HepG2 (cell line): ENCODE results near the gene SRGAP3. TPM values are rescaled to one million over a fixed set of nuclear protein-coding genes. Genes with fewer than 3 reads are reported as not detected.

Source experiments
- ATAC-seq: fragments of 200-7000 bp; cut with Tn5 transposase; 3 replicates; pipeline ENCODE4 v1.9.1; 2020; ENCODE audit warnings: mild to moderate bottlenecking, moderate library complexity
- BruUV-seq: library from RNA; stranded (reverse); fragments of 400-500 nt; replicated peaks from 2 replicates; lab custom pipeline; 2021; lab: Mats Ljungman, UMichigan
- CTCF ChIA-PET: fragments of 300-600 bp; formaldehyde crosslinking; extraction: SDS; loops from one replicate; lab custom pipeline; 2021; ENCODE audit warnings: low total read pairs, inconsistent platforms, low intra/inter-chr PET ratio; lab: Yijun Ruan, JAX
- POLR2A ChIA-PET: fragments of 350-600 bp; sonication (Branson Sonifier 250); formaldehyde crosslinking; loops from one replicate; lab custom pipeline; 2020; ENCODE audit warnings: antibody characterized with exemption, inconsistent platforms; lab: Yijun Ruan, JAX
- DNase-seq: peaks from one replicate; pipeline ENCODE4 v3.0.0-alpha.2; 2015; ENCODE audit warnings: low spot score
- FAIRE-seq: peaks from 3 replicates; lab custom pipeline; 2011; peaks lifted over from hg19 to GRCh38; lab: Jason Lieb, UNC
- H2AFZ ChIP-seq: one replicate; pipeline ENCODE4 v1.6.1; 2011; ENCODE audit warnings: low read length, inconsistent platforms
- H3K27ac ChIP-seq: fragments of 300-600 bp; 3 replicates; pipeline ENCODE4 v1.8.0; 2011; ENCODE audit warnings: mixed run types, mild to moderate bottlenecking, mixed read lengths, low read length, inconsistent platforms; ENCODE audit not compliant: insufficient read depth; ENCODE audit errors: extremely low read length
- H3K27me3 ChIP-seq, 2 experiments: fragments of 200-600 bp in 1 of 2; 2 replicates in 1 of 2; 3 replicates in 1 of 2; pipeline versions ENCODE4 v1.6.0 to v1.8.0; 2011; ENCODE audit warnings: low read length in 2 of 2, mild to moderate bottlenecking in 2 of 2, moderate library complexity in 2 of 2, inconsistent platforms in 1 of 2; ENCODE audit not compliant: insufficient read depth in 2 of 2, control insufficient read depth in 1 of 2
- H3K36me3 ChIP-seq, 2 experiments: fragments of 200-600 bp in 1 of 2; replicated peaks in 1 of 2; 2 replicates in 1 of 2; 3 replicates in 1 of 2; pipeline versions ENCODE4 v1.5.1 to v1.8.0; 2011; ENCODE audit warnings: low read length in 2 of 2, inconsistent platforms in 1 of 2; ENCODE audit not compliant: insufficient read depth in 2 of 2, control insufficient read depth in 1 of 2
- H3K4me1 ChIP-seq: 2 replicates; pipeline ENCODE4 v1.5.1; 2012; ENCODE audit warnings: low read length, inconsistent platforms; ENCODE audit not compliant: insufficient read depth
- H3K4me2 ChIP-seq: 2 replicates; pipeline ENCODE4 v1.6.0; 2011; ENCODE audit warnings: low read depth, low read length, inconsistent platforms
- H3K4me3 ChIP-seq, 3 experiments: fragments of 200-600 bp in 1 of 3; sonication (generic), shearing (Covaris generic) in 1 of 3; replicated peaks in 1 of 3; 2 replicates each; pipeline ENCODE4 v1.5.1; 2011 to 2016; ENCODE audit warnings: low read length in 3 of 3, inconsistent platforms in 2 of 3, low read depth in 2 of 3, mild to moderate bottlenecking in 2 of 3, control low read depth in 1 of 3, mixed read lengths in 1 of 3; ENCODE audit not compliant: insufficient read depth in 1 of 3
- H3K79me2 ChIP-seq: one replicate; pipeline ENCODE4 v1.6.1; 2011; ENCODE audit warnings: low read length, inconsistent platforms; ENCODE audit not compliant: insufficient read depth
- H3K9ac ChIP-seq: 2 replicates; pipeline ENCODE4 v1.6.0; 2011; ENCODE audit warnings: mild to moderate bottlenecking, low read depth, low read length, inconsistent platforms; ENCODE audit not compliant: insufficient read depth
- H3K9me3 ChIP-seq: 2 replicates; pipeline ENCODE4 v1.5.1; 2012; ENCODE audit warnings: mild to moderate bottlenecking, low read length
- H4K20me1 ChIP-seq: 2 replicates; pipeline ENCODE4 v1.6.0; 2011; ENCODE audit warnings: inconsistent platforms, mild to moderate bottlenecking, low read length, moderate library complexity; ENCODE audit not compliant: insufficient read depth
- AHR ChIP-seq: IDR thresholded peaks from 2 replicates; pipeline ENCODE4 v1.6.1; 2018; ENCODE audit warnings: missing genetic modification reagents, missing compliant biosample characterization
- IKZF5 ChIP-seq: IDR thresholded peaks from 2 replicates; pipeline ENCODE4 v1.6.1; 2018; ENCODE audit warnings: missing genetic modification reagents, mild to moderate bottlenecking, missing compliant biosample characterization
- RFXANK ChIP-seq: IDR thresholded peaks from 2 replicates; pipeline ENCODE4 v1.6.1; 2016
- TGIF2 ChIP-seq: IDR thresholded peaks from 2 replicates; pipeline ENCODE4 v1.6.1; 2016; ENCODE audit warnings: control low read depth, missing compliant biosample characterization
- ZBTB21 ChIP-seq: sonication (generic); formaldehyde crosslinking; IDR thresholded peaks from 2 replicates; pipeline ENCODE4 v1.4.0; 2020; ENCODE audit warnings: missing genetic modification reagents
- ZBTB7B ChIP-seq: sonication (generic); formaldehyde crosslinking; IDR thresholded peaks from 2 replicates; pipeline ENCODE4 v1.4.0; 2020; ENCODE audit warnings: missing genetic modification reagents
- ZFYVE20 ChIP-seq: sonication (generic); formaldehyde crosslinking; IDR thresholded peaks from 2 replicates; pipeline ENCODE4 v1.8.0; 2023; ENCODE audit warnings: low read depth, mild to moderate bottlenecking, moderate library complexity, missing genetic modification reagents, borderline replicate concordance
- ZNF296 ChIP-seq: sonication (generic); formaldehyde crosslinking; conservative IDR thresholded peaks from 2 replicates; pipeline ENCODE4 v1.5.0; 2020; ENCODE audit warnings: mild to moderate bottlenecking, missing genetic modification reagents
- ZNF772 ChIP-seq: sonication (generic); formaldehyde crosslinking; IDR thresholded peaks from 2 replicates; pipeline ENCODE4 v1.5.0; 2020; ENCODE audit warnings: mild to moderate bottlenecking, missing genetic modification reagents
- ZNF83 ChIP-seq: sonication (generic); formaldehyde crosslinking; IDR thresholded peaks from 2 replicates; pipeline ENCODE4 v1.4.0; 2020; ENCODE audit warnings: missing genetic modification reagents, mild to moderate bottlenecking, borderline replicate concordance
- WGBS: methylation state at CpG from one replicate; pipeline ENCODE4 v1.1.6; 2017; ENCODE audit warnings: low lambda C conversion rate; 5-methylcytosine and 5-hydroxymethylcytosine counted together
- in situ Hi-C: cut with HindIII; loops from 2 replicates; pipeline ENCODE4 v1.10.0; 2017; ENCODE audit warnings: low pct_unique_long_range_greater_than_20kb; ENCODE audit not compliant: extremely low pct_ligation_motif_present
- intact Hi-C: fragments of 100-400 bp; cut with micrococcal nuclease; formaldehyde crosslinking; loops from one replicate; pipeline ENCODE4 v1.10.0; 2022; ENCODE audit not compliant: unreplicated experiment
- polyA plus RNA-seq, 8 experiments: library from polyadenylated mRNA; depleted of rRNA in 3 of 8; stranded (reverse) in 7 of 8; unstranded in 1 of 8; fragments of >200 nt; fragmentation: Illumina TruSeq in 4 of 8; extraction: Trizol in 4 of 8; gene quantifications; 2 replicates each; pipeline versions ENCODE4 v1.2.1 to v1.2.3, GENCODE V29; 2011 to 2016; ENCODE audit warnings: low read depth in 4 of 8, missing spikeins in 1 of 8, mixed read lengths in 1 of 8; ENCODE audit not compliant: insufficient read depth in 1 of 8
- total RNA-seq, 5 experiments: library from RNA; depleted of rRNA; stranded (reverse); fragments of >200 nt; fragmentation: Illumina TruSeq; extraction: Trizol; gene quantifications; 2 replicates each; pipeline ENCODE4 v1.2.3, GENCODE V29; 2016; ENCODE audit warnings: low read depth in 1 of 5

The SRGAP3 gene
- total and polyA plus RNA-seq, 2 of the 13 experiments (the other 11 are each of a cell fraction or from before 2014, with no cell fraction given) = 1.2 to 1.4 TPM

GRCh38 chr3:9124730-9125129, 124.7 kb downstream of the SRGAP3 start:
- in situ Hi-C loops (no loop called here), intact Hi-C loops (no loop called here)
- H3K4me1 ChIP-seq = no peaks in the 10 kb centered on the region
- no peak overlapping the region for H2AFZ ChIP-seq
- DNase-seq = no peak
- H3K27ac ChIP-seq = no peak overlapping the region
- TF ChIP-seq ZBTB7B (CRISPR knock-in tag) = no peak
- TF ChIP-seq ZFYVE20 = no peak
- TF ChIP-seq IKZF5 (CRISPR knock-in tag) = no peak
- TF ChIP-seq TGIF2 (CRISPR knock-in tag) = no peak
- no peak for TF ChIP-seq ZNF772 (CRISPR knock-in tag)
- TF ChIP-seq RFXANK (CRISPR knock-in tag) = no peak
- TF ChIP-seq ZNF296 = no peak
- no peak for TF ChIP-seq ZBTB21 (CRISPR knock-in tag)
- TF ChIP-seq ZNF83 (CRISPR knock-in tag) = no peak
- no peak for TF ChIP-seq AHR (CRISPR knock-in tag)
- TF ChIP-seq, all 625 proteins: peak for 0
- ATAC-seq (no peak), FAIRE-seq (no peak)
- Histone ChIP-seq H3K79me2 (no peaks in the 10 kb centered on the region), H4K20me1 (no peaks in the 10 kb centered on the region), H3K36me3 (no peaks in the 10 kb centered on the region), H3K4me2 (no peak overlapping the region), H3K4me3 (no peak overlapping the region), H3K9me3 (no peaks in the 10 kb centered on the region), H3K9ac (no peak overlapping the region), H3K27me3 (0 out of 5 replicates have a peak, but pooled peaks cover 0 to 2% of the 10 kb centered on the region in 2 experiments)
- 65% methylated on average over 13 of the region's 15 CpGs for WGBS
- ChIA-PET POLR2A (no interaction called here), CTCF (no interaction called here)
- no TSS peak for BruUV-seq
